DOHH2 (cell line): ENCODE data around the gene JDP2.

Experiments
- EZH2phosphoT487 ChIP-seq: fragments of 200-600 bp; sonication (generic); IDR thresholded peaks from 2 replicates; pipeline ENCODE4 v1.6.1; 2017; ENCODE audit warnings: borderline replicate concordance, mild to moderate bottlenecking, antibody characterized with exemption, low read length, moderate library complexity, mixed read lengths
- TF ChIP-seq, protein P1 (sequence below): fragments of 200-600 bp; sonication (generic); IDR thresholded peaks from one replicate; pipeline ENCODE4 v1.5.1; 2014; ENCODE audit warnings: antibody characterized with exemption, mild to moderate bottlenecking, low read depth, low read length; ENCODE audit not compliant: poor library complexity, severe bottlenecking

DNA sequence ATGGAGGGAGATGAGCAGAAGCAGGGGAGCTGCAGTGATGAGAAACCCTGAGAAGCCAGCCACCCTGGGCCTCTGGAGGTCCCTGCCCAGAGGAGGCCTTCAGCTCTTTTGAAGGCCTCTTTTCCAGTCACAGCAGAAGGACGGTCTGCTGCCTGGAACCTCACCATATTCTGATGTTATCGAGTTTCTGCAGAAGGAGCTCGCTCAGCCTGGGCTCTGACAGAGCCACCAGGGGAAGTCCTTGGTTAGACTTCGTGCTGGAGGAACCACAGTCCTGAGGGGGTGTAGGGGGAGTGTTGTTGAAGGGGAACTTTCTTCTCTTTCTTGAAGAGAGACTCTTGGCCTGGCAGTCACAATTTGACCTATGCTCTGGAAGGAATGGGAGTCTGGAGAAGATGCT, 69.4 kb downstream of the JDP2 start:
- TF ChIP-seq, protein P1, sequence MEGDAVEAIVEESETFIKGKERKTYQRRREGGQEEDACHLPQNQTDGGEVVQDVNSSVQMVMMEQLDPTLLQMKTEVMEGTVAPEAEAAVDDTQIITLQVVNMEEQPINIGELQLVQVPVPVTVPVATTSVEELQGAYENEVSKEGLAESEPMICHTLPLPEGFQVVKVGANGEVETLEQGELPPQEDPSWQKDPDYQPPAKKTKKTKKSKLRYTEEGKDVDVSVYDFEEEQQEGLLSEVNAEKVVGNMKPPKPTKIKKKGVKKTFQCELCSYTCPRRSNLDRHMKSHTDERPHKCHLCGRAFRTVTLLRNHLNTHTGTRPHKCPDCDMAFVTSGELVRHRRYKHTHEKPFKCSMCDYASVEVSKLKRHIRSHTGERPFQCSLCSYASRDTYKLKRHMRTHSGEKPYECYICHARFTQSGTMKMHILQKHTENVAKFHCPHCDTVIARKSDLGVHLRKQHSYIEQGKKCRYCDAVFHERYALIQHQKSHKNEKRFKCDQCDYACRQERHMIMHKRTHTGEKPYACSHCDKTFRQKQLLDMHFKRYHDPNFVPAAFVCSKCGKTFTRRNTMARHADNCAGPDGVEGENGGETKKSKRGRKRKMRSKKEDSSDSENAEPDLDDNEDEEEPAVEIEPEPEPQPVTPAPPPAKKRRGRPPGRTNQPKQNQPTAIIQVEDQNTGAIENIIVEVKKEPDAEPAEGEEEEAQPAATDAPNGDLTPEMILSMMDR, result no peak
- TF ChIP-seq EZH2phosphoT487, result no peak
